K562 (cell line): ENCODE results near the gene BMP2. TPM values are rescaled to one million over a fixed set of nuclear protein-coding genes. Genes with fewer than 3 reads are reported as not detected.

Experiments
- ATAC-seq: fragments of 200-7000 bp; cut with Tn5 transposase; 3 replicates; pipeline ENCODE4 v1.9.1; 2020; ENCODE audit warnings: moderate library complexity
- BruUV-seq: library from RNA; stranded (reverse); fragments of 400-500 nt; replicated peaks from 2 replicates; lab custom pipeline; 2021; lab: Mats Ljungman, UMichigan
- CTCF ChIA-PET: fragments of 300-600 bp; formaldehyde crosslinking; extraction: SDS; loops from one replicate; lab custom pipeline; 2021; ENCODE audit warnings: low intra/inter-chr PET ratio; lab: Yijun Ruan, JAX
- POLR2A ChIA-PET: fragments of 300-600, 350-650 bp; sonication (Branson Sonifier 250); formaldehyde crosslinking; extraction: SDS; loops from one replicate; lab custom pipeline; 2021; ENCODE audit warnings: antibody characterized with exemption, inconsistent platforms; lab: Yijun Ruan, JAX
- DNase-seq, 4 experiments: peaks; one replicate each; pipeline versions ENCODE4 v3.0.0 to v3.0.0-alpha.2; 2011 to 2018; ENCODE audit warnings: low spot score in 3 of 4, mixed read lengths in 3 of 4; ENCODE audit errors: extremely low read depth in 1 of 4
- FAIRE-seq: peaks from 2 replicates; lab custom pipeline; 2011; peaks lifted over from hg19 to GRCh38; lab: Jason Lieb, UNC
- H2AFZ ChIP-seq: 2 replicates; pipeline ENCODE4 v1.6.0; 2011; ENCODE audit warnings: low read depth, low read length, control low read depth, inconsistent platforms
- H3K27ac ChIP-seq: fragments of 200-600 bp; 3 replicates; pipeline ENCODE4 v1.8.0; 2011; ENCODE audit warnings: low read depth, mild to moderate bottlenecking, control low read depth, inconsistent platforms, low read length, moderate library complexity, mixed read lengths; ENCODE audit errors: extremely low read depth
- H3K27me3 ChIP-seq, 2 experiments: fragments of 300-600 bp in 1 of 2; 2 replicates in 1 of 2; 3 replicates in 1 of 2; pipeline versions ENCODE4 v1.6.0 to v1.8.0; 2011; ENCODE audit warnings: inconsistent platforms in 2 of 2, low read length in 2 of 2, mild to moderate bottlenecking in 1 of 2, mixed read lengths in 1 of 2, moderate library complexity in 1 of 2; ENCODE audit not compliant: control insufficient read depth in 2 of 2, insufficient read depth in 2 of 2
- H3K36me3 ChIP-seq: fragments of 300-600 bp; 3 replicates; pipeline ENCODE4 v1.8.0; 2011; ENCODE audit warnings: mild to moderate bottlenecking, low read length, inconsistent platforms; ENCODE audit not compliant: control insufficient read depth, insufficient read depth
- H3K4me1 ChIP-seq, 2 experiments: fragments of 200-600 bp in 1 of 2; replicated peaks in 1 of 2; 2 replicates in 1 of 2; 3 replicates in 1 of 2; pipeline versions ENCODE4 v1.5.1 to v1.8.0; 2011; ENCODE audit warnings: inconsistent platforms in 2 of 2, low read length in 2 of 2, mild to moderate bottlenecking in 1 of 2, mixed read lengths in 1 of 2, moderate library complexity in 1 of 2; ENCODE audit not compliant: control insufficient read depth in 2 of 2, insufficient read depth in 2 of 2
- H3K4me2 ChIP-seq: 2 replicates; pipeline ENCODE4 v1.6.1; 2011; ENCODE audit warnings: low read length, control low read depth, inconsistent platforms, mixed read lengths; ENCODE audit not compliant: insufficient read depth
- H3K4me3 ChIP-seq: fragments of 200-600 bp; sonication (generic), shearing (Covaris generic); 2 replicates; pipeline ENCODE4 v1.5.1; 2016; ENCODE audit warnings: control low read depth, inconsistent platforms
- H3K79me2 ChIP-seq: fragments of 200-600 bp; 3 replicates; pipeline ENCODE4 v1.8.0; 2011; ENCODE audit warnings: low read length, inconsistent platforms; ENCODE audit not compliant: control insufficient read depth, insufficient read depth
- H3K9ac ChIP-seq, 2 experiments: 2 replicates each; pipeline versions ENCODE4 v1.6.0 to v1.6.1; 2011; ENCODE audit warnings: low read depth in 2 of 2, low read length in 2 of 2, control low read depth in 1 of 2, inconsistent platforms in 1 of 2, mild to moderate bottlenecking in 1 of 2, mixed read lengths in 1 of 2; ENCODE audit not compliant: insufficient read depth in 1 of 2
- H3K9me1 ChIP-seq: one replicate; pipeline ENCODE4 v1.6.0; 2011; ENCODE audit warnings: inconsistent platforms, mild to moderate bottlenecking, low read length, moderate library complexity; ENCODE audit not compliant: control insufficient read depth, insufficient read depth
- H3K9me3 ChIP-seq: replicated peaks from 2 replicates; pipeline ENCODE4 v1.5.1; 2011; ENCODE audit warnings: low read depth, low read length, inconsistent platforms; ENCODE audit not compliant: control insufficient read depth, insufficient read depth
- H4K20me1 ChIP-seq: replicated peaks from 2 replicates; pipeline ENCODE4 v1.6.1; 2011; ENCODE audit warnings: low read length, inconsistent platforms, mixed read lengths; ENCODE audit not compliant: control insufficient read depth, insufficient read depth
- CREB3 ChIP-seq: fragments of 450-650 bp; conservative IDR thresholded peaks from 2 replicates; pipeline ENCODE4 v1.6.1; 2016; ENCODE audit warnings: missing genetic modification characterization, low read depth, mild to moderate bottlenecking, missing compliant biosample characterization, moderate library complexity
- CTCF ChIP-seq, 3 experiments: IDR thresholded peaks in 2 of 3; conservative IDR thresholded peaks in 1 of 3; 2 replicates each; pipeline ENCODE4 v1.5.1; 2011 to 2012; ENCODE audit warnings: low read length in 3 of 3, mild to moderate bottlenecking in 3 of 3, control low read depth in 2 of 3, improper control_type of control experiment in 1 of 3, inconsistent platforms in 1 of 3, low read depth in 1 of 3, mixed read lengths in 1 of 3, moderate library complexity in 1 of 3; ENCODE audit not compliant: insufficient read depth in 2 of 3
- ETS2 ChIP-seq: IDR thresholded peaks from 2 replicates; pipeline ENCODE4 v1.6.1; 2016; ENCODE audit warnings: borderline replicate concordance, missing genetic modification characterization, mild to moderate bottlenecking, moderate library complexity, missing compliant biosample characterization; ENCODE audit not compliant: poor library complexity, severe bottlenecking
- NCOA6 ChIP-seq: fragments of 450-650 bp; IDR thresholded peaks from 2 replicates; pipeline ENCODE4 v1.6.1; 2017; ENCODE audit warnings: mild to moderate bottlenecking
- POLR2H ChIP-seq: IDR thresholded peaks from 2 replicates; pipeline ENCODE4 v1.6.1; 2016; ENCODE audit warnings: missing genetic modification characterization, low read depth, mild to moderate bottlenecking, control low read depth, missing compliant biosample characterization, moderate library complexity
- RAD21 ChIP-seq, 2 experiments: fragments of 250-450 bp in 1 of 2; fragments of 450-650 bp in 1 of 2; sonication (Bioruptor Pico) in 1 of 2; formaldehyde crosslinking in 1 of 2; IDR thresholded peaks in 1 of 2; conservative IDR thresholded peaks in 1 of 2; 2 replicates each; pipeline versions ENCODE4 v1.4.0 to v1.8.0; 2020 to 2022; ENCODE audit warnings: mild to moderate bottlenecking in 2 of 2, moderate library complexity in 1 of 2
- SIRT6 ChIP-seq: IDR thresholded peaks from one replicate; pipeline ENCODE4 v1.6.1; 2012; ENCODE audit warnings: low read depth, mild to moderate bottlenecking, control low read depth, inconsistent platforms, low read length, moderate library complexity
- SNRNP70 ChIP-seq: fragments of 200-400 bp; formaldehyde crosslinking; optimal IDR thresholded peaks from 2 replicates; pipeline ENCODE3; 2017; ENCODE audit warnings: low read depth, low read length
- STAT5B ChIP-seq: fragments of 250-450 bp; sonication (Bioruptor Pico); IDR thresholded peaks from 2 replicates; pipeline ENCODE4 v1.8.0; 2021; ENCODE audit warnings: mild to moderate bottlenecking, inconsistent platforms
- THAP12 ChIP-seq: fragments of 250-450 bp; sonication (Bioruptor Pico); IDR thresholded peaks from 2 replicates; pipeline ENCODE4 v1.9.0; 2021; ENCODE audit warnings: mild to moderate bottlenecking, inconsistent platforms
- ZNF282 ChIP-seq: sonication (generic); formaldehyde crosslinking; IDR thresholded peaks from 2 replicates; pipeline ENCODE4 v1.8.1; 2023; ENCODE audit warnings: missing genetic modification reagents
- WGBS: fragments of 100-300 bp; shearing (Covaris generic); methylation state at CpG from one replicate; pipeline ENCODE4 v1.1.6; 2016; ENCODE audit warnings: low coverage, mixed read lengths; ENCODE audit not compliant: insufficient coverage; ENCODE audit errors: missing lambda C conversion rate; 5-methylcytosine and 5-hydroxymethylcytosine counted together
- in situ Hi-C: fragments of 300-500 bp; cut with MboI; formaldehyde crosslinking; loops from 4 replicates; pipeline ENCODE4 v1.15.0; 2018; ENCODE audit warnings: inconsistent platforms, mixed read lengths
- intact Hi-C: fragments of 100-400 bp; cut with micrococcal nuclease; formaldehyde crosslinking; loops from 2 replicates; pipeline ENCODE4 v1.14.2; 2022
- polyA plus RNA-seq, 8 experiments: library from polyadenylated mRNA; depleted of rRNA in 4 of 8; stranded (reverse) in 5 of 8; unstranded in 3 of 8; fragments of >200 nt; fragmentation: Nextera tagmentation in 2 of 8; fragmentation: Illumina TruSeq in 1 of 8; extraction: Ambion mirVana in 2 of 8; extraction: Trizol in 1 of 8; gene quantifications; 2 replicates each; pipeline versions ENCODE4 v1.2.1 to v1.2.3, GENCODE V29; 2011 to 2014; ENCODE audit warnings: inconsistent platforms in 1 of 8, missing spikeins in 1 of 8
- total RNA-seq, 7 experiments: library from RNA; depleted of rRNA in 6 of 7; stranded (reverse); fragments of >200 nt in 6 of 7; fragmentation: Illumina TruSeq in 2 of 7; extraction: Trizol in 2 of 7; gene quantifications; 2 replicates each; pipeline versions ENCODE4 v1.2.1 to v1.2.3, GENCODE V29; 2011 to 2021; ENCODE audit warnings: low replicate concordance in 1 of 7
- TF ChIP-seq, protein P1 (sequence below): fragments of 250-450 bp; sonication (Bioruptor Pico); IDR thresholded peaks from 2 replicates; pipeline ENCODE4 v1.8.0; 2022; ENCODE audit warnings: moderate library complexity, mild to moderate bottlenecking, inconsistent platforms

The BMP2 gene
- total and polyA plus RNA-seq, 9 of the 15 experiments (the other 6 are each of a cell fraction or from before 2014, with no cell fraction given): 0.01 to 0.07 (median 0.03) TPM; not detected in 5

GRCh38 chr20:6827472-6827871, 60.0 kb downstream of the BMP2 start (continued):
- TF ChIP-seq ETS2 (tag) (no peak), SNRNP70 (no peak), THAP12 (CRISPR knock-in tag) (no peak)

DNA sequence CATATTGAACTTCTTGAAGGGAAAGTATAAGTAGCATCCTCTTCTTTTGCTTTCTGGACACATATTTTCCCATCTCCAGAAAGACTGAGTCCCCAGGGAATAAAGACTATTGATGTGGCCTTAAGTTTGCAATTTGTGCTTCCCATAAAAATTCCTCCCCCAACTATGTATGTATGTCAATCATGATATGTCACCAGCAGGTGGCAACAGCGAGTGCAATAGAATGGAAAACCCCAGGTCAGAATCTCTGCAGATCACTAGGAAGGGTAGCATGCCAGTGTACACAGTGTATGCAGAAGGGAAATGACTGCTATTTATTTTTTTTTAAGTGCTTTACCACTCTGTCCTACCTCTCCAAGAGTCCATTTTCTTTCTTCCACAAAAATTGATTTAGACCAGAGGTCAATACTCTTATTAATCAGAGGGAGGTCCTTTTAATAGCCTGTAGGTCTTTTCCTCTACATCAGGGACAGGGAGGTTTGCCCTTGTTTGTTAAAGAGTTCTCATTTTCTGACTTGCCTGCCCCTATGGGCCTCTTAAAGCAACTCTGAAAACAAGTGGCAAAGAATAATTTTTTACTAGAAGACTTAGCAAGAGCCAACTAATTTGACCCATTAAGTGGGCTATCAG, 61.4 kb downstream of the BMP2 start:
- ChIA-PET CTCF (interaction anchor here (0.6 kb wide), 1 partner anchor 46 kb away, joined by 3 read pairs; no protein-coding TSS in a partner anchor), POLR2A (no interaction called here)
- in situ Hi-C loops (no loop called here), intact Hi-C loops (no loop called here)
- peak; percentile 13 to 28 (median 25) for DNase-seq
- FAIRE-seq: no peak
- peak in 1 of 2 experiments; percentile 38; a peak in 2 of 4 replicates for TF ChIP-seq RAD21 (CRISPR knock-in tag; conservative IDR thresholded peaks at IDR 0.05 in 1 of 2, IDR thresholded peaks at IDR 0.05 in 1 of 2)
- no peak for TF ChIP-seq ZNF282 (CRISPR knock-in tag)
- TF ChIP-seq, protein P1, sequence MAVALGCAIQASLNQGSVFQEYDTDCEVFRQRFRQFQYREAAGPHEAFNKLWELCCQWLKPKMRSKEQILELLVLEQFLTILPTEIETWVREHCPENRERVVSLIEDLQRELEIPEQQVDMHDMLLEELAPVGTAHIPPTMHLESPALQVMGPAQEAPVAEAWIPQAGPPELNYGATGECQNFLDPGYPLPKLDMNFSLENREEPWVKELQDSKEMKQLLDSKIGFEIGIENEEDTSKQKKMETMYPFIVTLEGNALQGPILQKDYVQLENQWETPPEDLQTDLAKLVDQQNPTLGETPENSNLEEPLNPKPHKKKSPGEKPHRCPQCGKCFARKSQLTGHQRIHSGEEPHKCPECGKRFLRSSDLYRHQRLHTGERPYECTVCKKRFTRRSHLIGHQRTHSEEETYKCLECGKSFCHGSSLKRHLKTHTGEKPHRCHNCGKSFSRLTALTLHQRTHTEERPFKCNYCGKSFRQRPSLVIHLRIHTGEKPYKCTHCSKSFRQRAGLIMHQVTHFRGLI: no peak
- TF ChIP-seq SIRT6: no peak
- TF ChIP-seq STAT5B (CRISPR knock-in tag): no peak
- no peak for TF ChIP-seq NCOA6
- no peak for TF ChIP-seq CREB3 (tag)
- TF ChIP-seq POLR2H (tag): no peak
- TF ChIP-seq CTCF (IDR thresholded peaks at IDR 0.05 in 2 of 3, conservative IDR thresholded peaks at IDR 0.05 in 1 of 3; ENCODE audit: insufficient read depth in 2 of 3, low read depth in 1 of 3, low read length in 3 of 3): peak; percentile 3 to 36 (median 31); a peak in 2 of 6 replicates
- Histone ChIP-seq H3K9me3 (no peaks in the 10 kb centered on the region), H3K4me3 (no peak overlapping the region), H3K4me1 (no peaks in the 10 kb centered on the region), H3K4me2 (no peak overlapping the region), H3K79me2 (no peaks in the 10 kb centered on the region), H3K36me3 (no peaks in the 10 kb centered on the region), H2AFZ (no peak overlapping the region), H3K27ac (no peak overlapping the region), H3K9ac (no peak overlapping the region), H3K27me3 (no peaks in the 10 kb centered on the region), H4K20me1 (no peaks in the 10 kb centered on the region), H3K9me1 (no peaks in the 10 kb centered on the region)
- 0% methylated on average over 1 of the region's 1 CpG for WGBS
- no TSS peak for BruUV-seq
- peak; percentile 48; the same call in 2 of the 3 replicates for ATAC-seq
